Gastrocnemius medialis (tissue), 4 donors: ENCODE results near the gene PLPP3.

Experiments used
- POLR2A ChIP-seq, 2 donors: fragments of 450-650 bp; IDR thresholded peaks; one replicate each; pipeline ENCODE4 v1.6.1; 2017; ENCODE audit warnings: antibody characterized with exemption in 2 of 2, mild to moderate bottlenecking in 2 of 2, moderate library complexity in 2 of 2
- TF ChIP-seq, protein P1 (sequence below), 5 experiments: fragments of 450-650 bp in 3 of 5; fragments of 200-600 bp in 2 of 5; sonication (generic) in 2 of 5; IDR thresholded peaks in 4 of 5; conservative IDR thresholded peaks in 1 of 5; 1 replicate in 4 of 5; 2 replicates in 1 of 5; pipeline ENCODE4 v1.5.1; 2016 to 2019; ENCODE audit warnings: antibody characterized with exemption in 5 of 5, mild to moderate bottlenecking in 3 of 5, moderate library complexity in 3 of 5

DNA sequence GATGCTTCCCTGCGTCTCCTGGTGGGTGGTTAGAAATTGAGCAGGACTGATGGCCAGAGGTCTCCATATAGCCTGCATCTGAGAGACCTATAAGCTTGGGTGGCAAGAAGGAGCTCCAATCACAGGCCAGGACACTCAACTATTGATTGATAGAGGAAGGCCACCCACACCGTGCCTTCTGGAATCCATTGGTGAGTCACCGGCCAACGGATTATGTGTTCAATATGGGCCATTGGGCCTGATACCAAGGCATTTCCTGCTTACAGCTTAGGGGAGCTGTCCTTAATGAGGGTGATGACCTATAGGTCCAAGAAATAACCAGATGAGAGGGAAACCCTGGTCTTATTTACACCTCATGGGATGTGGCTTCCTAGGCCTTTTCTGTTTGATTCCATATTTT lies 115.1 kb downstream of the PLPP3 start:
- TF ChIP-seq, protein P1, sequence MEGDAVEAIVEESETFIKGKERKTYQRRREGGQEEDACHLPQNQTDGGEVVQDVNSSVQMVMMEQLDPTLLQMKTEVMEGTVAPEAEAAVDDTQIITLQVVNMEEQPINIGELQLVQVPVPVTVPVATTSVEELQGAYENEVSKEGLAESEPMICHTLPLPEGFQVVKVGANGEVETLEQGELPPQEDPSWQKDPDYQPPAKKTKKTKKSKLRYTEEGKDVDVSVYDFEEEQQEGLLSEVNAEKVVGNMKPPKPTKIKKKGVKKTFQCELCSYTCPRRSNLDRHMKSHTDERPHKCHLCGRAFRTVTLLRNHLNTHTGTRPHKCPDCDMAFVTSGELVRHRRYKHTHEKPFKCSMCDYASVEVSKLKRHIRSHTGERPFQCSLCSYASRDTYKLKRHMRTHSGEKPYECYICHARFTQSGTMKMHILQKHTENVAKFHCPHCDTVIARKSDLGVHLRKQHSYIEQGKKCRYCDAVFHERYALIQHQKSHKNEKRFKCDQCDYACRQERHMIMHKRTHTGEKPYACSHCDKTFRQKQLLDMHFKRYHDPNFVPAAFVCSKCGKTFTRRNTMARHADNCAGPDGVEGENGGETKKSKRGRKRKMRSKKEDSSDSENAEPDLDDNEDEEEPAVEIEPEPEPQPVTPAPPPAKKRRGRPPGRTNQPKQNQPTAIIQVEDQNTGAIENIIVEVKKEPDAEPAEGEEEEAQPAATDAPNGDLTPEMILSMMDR (IDR thresholded peaks at IDR 0.05 in 4 of 5, conservative IDR thresholded peaks at IDR 0.05 in 1 of 5) = no peak
- TF ChIP-seq POLR2A (IDR thresholded peaks at IDR 0.05) = no peak
